Erythroblast (primary cell): ENCODE data around the gene EFNB2.

Source experiments
- GATA1 ChIP-seq: IDR thresholded peaks from 2 replicates; pipeline ENCODE4 v1.6.1; 2011; ENCODE audit warnings: low read depth, mild to moderate bottlenecking, control low read depth, low read length, moderate library complexity
- POLR2A ChIP-seq: IDR thresholded peaks from 2 replicates; pipeline ENCODE4 v1.6.1; 2011; ENCODE audit warnings: mild to moderate bottlenecking, low read length

DNA sequence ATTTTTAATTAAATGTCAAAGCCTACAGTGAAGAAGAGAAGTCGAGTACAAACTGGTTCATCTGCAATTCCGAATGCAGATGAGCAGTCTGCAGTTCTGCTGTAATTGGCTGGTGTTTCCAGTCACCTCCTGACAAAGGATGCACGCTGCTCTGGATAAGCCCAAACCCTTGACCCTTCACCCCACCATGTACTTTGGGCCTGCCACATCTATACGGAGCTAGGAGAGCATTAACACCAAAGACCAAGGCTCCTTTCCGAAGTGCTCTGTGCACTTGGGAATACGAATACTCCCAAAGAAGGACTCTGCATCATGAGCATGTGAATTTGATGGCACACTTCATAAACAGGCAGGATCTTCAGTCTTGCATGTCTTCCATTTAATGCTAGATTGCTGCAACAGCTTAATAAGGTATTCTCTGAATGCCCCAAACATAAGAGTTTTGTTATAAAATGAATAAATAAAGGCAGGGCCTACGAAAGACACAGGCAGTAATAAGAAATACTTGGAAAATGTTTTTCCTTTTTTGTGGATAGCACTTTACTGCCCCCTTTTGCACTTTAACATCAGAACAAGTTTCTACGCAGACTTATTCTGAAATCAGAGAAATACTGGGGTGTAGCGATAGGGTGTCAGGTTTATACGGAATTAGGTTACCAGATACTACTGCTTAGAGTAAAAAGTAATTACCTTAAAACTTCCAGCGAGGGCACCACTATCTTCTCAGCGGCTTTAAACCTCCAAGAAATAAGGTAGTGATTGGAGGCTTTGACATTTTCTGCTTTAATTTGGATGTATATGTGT, 15.0 kb downstream of the EFNB2 start:
- TF ChIP-seq POLR2A (no peak), GATA1 (no peak)
